Vagina (tissue), 2 donors: ENCODE results near the gene SIK2. TPM values are rescaled to one million over a fixed set of nuclear protein-coding genes. Genes with fewer than 3 reads are reported as not detected.

Source experiments
- DNase-seq, 2 donors: peaks; one replicate each; pipeline ENCODE4 v3.0.0-alpha.2; 2017; ENCODE audit errors: extremely low spot score in 2 of 2
- H3K27ac ChIP-seq: fragments of 200-600 bp; sonication (generic); one replicate; pipeline ENCODE4 v1.5.1; 2019
- H3K27me3 ChIP-seq: fragments of 200-600 bp; sonication (generic); one replicate; pipeline ENCODE4 v1.5.1; 2019
- H3K36me3 ChIP-seq, 2 donors: fragments of 200-600 bp; sonication (generic); one replicate each; pipeline ENCODE4 v1.5.1; 2017 to 2019
- H3K4me1 ChIP-seq: fragments of 200-600 bp; sonication (generic); one replicate; pipeline ENCODE4 v1.5.1; 2019
- H3K4me3 ChIP-seq, 2 donors: fragments of 200-600 bp; sonication (generic); 1 replicate in 1 of 2; 2 replicates in 1 of 2; pipeline ENCODE4 v1.5.1; 2016 to 2019
- H3K9me3 ChIP-seq: fragments of 200-600 bp; sonication (generic); one replicate; pipeline ENCODE4 v1.5.1; 2019
- POLR2A ChIP-seq, 2 donors: fragments of 450-650 bp; IDR thresholded peaks; one replicate each; pipeline ENCODE4 v1.6.1; 2017; ENCODE audit warnings: antibody characterized with exemption in 2 of 2, mild to moderate bottlenecking in 2 of 2, moderate library complexity in 2 of 2
- POLR2AphosphoS5 ChIP-seq, 2 donors: sonication (generic); formaldehyde crosslinking; IDR thresholded peaks; one replicate each; pipeline ENCODE4 v1.9.0; 2017; ENCODE audit warnings: antibody characterized with exemption in 2 of 2, mild to moderate bottlenecking in 2 of 2, low read depth in 1 of 2; ENCODE audit not compliant: insufficient read depth in 1 of 2
- intact Hi-C: fragments of 100-400 bp; cut with DNase I; formaldehyde crosslinking; loops from one replicate; pipeline ENCODE4 v1.15.1; 2023
- total RNA-seq: library from RNA; depleted of rRNA; stranded (reverse); fragments of >200 nt; gene quantifications from one replicate; pipeline ENCODE4 v1.2.3, GENCODE V29; 2016
- TF ChIP-seq, protein P1 (sequence below), 3 experiments: fragments of 450-650 bp in 2 of 3; fragments of 200-600 bp in 1 of 3; sonication (generic) in 1 of 3; IDR thresholded peaks; one replicate each; pipeline ENCODE4 v1.5.1; 2017 to 2019; ENCODE audit warnings: antibody characterized with exemption in 3 of 3, mild to moderate bottlenecking in 2 of 3, moderate library complexity in 2 of 3

SIK2 gene
- total RNA-seq, 1 donor from 2014 or later, result 16.7 TPM

DNA sequence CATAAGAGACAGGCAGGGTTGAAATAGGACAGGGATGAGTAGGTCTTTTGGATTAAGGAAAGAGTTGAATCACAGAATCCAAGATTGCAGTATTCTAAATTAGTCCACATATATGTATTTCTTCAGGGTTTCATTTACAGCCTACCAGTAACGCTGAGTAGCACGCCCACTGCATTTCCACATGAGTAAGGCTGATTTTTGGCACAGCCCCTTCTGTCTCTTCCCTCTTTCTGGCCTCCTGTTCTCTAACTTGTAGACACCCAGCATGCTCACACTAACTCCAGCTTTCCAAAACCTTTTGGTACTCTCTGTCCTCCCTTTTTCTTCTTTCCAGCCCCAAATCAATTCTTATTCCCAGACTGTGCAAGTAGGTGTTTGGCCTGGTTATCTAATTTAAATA lies 3.7 kb upstream of the SIK2 start:
- TF ChIP-seq POLR2AphosphoS5 (IDR thresholded peaks at IDR 0.05; ENCODE audit: insufficient read depth in 1 of 2, low read depth in 1 of 2) (no peak), POLR2A (IDR thresholded peaks at IDR 0.05) (no peak)
- TF ChIP-seq, protein P1, sequence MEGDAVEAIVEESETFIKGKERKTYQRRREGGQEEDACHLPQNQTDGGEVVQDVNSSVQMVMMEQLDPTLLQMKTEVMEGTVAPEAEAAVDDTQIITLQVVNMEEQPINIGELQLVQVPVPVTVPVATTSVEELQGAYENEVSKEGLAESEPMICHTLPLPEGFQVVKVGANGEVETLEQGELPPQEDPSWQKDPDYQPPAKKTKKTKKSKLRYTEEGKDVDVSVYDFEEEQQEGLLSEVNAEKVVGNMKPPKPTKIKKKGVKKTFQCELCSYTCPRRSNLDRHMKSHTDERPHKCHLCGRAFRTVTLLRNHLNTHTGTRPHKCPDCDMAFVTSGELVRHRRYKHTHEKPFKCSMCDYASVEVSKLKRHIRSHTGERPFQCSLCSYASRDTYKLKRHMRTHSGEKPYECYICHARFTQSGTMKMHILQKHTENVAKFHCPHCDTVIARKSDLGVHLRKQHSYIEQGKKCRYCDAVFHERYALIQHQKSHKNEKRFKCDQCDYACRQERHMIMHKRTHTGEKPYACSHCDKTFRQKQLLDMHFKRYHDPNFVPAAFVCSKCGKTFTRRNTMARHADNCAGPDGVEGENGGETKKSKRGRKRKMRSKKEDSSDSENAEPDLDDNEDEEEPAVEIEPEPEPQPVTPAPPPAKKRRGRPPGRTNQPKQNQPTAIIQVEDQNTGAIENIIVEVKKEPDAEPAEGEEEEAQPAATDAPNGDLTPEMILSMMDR (IDR thresholded peaks at IDR 0.05), result no peak
- Histone ChIP-seq H3K27ac (peak overlapping the region; percentile 5), H3K36me3 (no peaks in the 10 kb centered on the region), H3K4me3 (no peak overlapping the region), H3K4me1 (peaks cover 12% of the 10 kb centered on the region), H3K27me3 (no peaks in the 10 kb centered on the region), H3K9me3 (no peaks in the 10 kb centered on the region)
- intact Hi-C loops, result no loop called here
- no peak for DNase-seq

DNA sequence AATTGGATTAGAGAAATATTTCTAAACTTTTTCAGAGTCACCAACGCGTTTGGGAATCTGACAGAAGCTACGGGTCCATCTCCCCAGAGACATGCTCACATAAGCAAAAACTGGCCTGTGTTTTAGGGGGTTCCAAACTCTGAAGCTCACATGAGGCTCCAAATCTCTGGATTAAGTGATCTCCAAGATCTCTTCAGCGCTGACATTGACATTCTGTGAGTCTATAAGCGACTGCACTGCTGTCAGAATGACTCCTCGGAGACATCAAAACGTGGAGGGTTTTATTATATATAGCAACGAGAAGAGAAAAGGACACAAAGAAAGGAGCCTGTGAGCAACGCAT lies 642 bp upstream of the SIK2 start:
- peak overlapping the region; percentile 66 to 77 for H3K4me3 ChIP-seq
- no peaks in the 10 kb centered on the region for H3K36me3 ChIP-seq
- peak overlapping the region; percentile 94 for H3K27ac ChIP-seq
- no peaks in the 10 kb centered on the region for H3K9me3 ChIP-seq
- no peaks in the 10 kb centered on the region for H3K27me3 ChIP-seq
- H3K4me1 ChIP-seq, result peaks cover 29% of the 10 kb centered on the region
- no peak for DNase-seq
- TF ChIP-seq POLR2AphosphoS5 (IDR thresholded peaks at IDR 0.05; ENCODE audit: insufficient read depth in 1 of 2, low read depth in 1 of 2) (no peak), POLR2A (IDR thresholded peaks at IDR 0.05) (no peak)
- TF ChIP-seq, protein P1 (IDR thresholded peaks at IDR 0.05), result no peak
- intact Hi-C loops, result loop anchor here (5.0 kb wide), 1 partner anchor 241 kb away; no protein-coding TSS in a partner anchor

DNA sequence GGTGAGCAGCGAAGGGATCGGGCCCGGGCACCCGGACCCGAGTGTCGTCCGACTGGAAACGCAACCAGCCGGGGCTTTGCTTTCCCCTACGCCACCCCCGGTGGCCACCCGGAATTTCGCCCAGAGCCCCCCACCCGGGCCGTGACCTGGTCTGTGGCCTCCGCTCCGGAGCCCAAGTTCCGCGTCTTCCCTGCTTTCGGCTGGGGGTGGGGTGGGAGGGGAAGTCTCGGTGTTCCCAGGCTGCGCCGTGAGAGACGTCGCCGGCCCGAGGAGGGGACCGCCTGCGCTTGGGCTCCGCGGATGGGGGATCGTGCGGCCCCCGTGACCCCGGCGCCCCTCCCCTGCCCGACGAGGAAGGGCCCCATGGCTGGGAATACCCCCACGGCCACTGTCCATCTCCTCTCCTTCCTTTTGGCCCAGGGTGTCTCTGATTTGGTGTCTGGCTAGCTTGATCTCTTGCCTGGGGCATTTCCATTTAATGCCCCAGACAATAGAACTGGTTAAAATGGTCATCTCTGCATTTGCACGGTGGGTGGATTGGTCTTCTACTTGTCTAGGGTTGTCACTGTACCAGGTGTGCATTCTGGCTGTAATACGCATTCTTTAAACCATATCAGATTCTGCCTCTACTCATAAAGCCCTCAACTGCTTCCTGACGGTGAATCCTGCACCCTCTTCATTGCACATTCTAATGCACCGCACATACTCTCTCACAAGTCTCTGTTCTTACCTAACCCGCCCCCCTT lies 789 bp downstream of the SIK2 start:
- DNase-seq, result no peak
- H3K4me3 ChIP-seq, result peak overlapping the region; percentile 66 to 77
- TF ChIP-seq POLR2A (IDR thresholded peaks at IDR 0.05) (peak in 1 of 2 donors; percentile 10), POLR2AphosphoS5 (IDR thresholded peaks at IDR 0.05; ENCODE audit: insufficient read depth in 1 of 2, low read depth in 1 of 2) (peak in 1 of 2 donors; percentile 9)
- TF ChIP-seq, protein P1 (IDR thresholded peaks at IDR 0.05), result no peak
- H3K36me3 ChIP-seq, result no peaks in the 10 kb centered on the region
- peaks cover 33% of the 10 kb centered on the region for H3K4me1 ChIP-seq
- intact Hi-C loops, result loop anchor here (2.0 to 5.0 kb wide), 3 partner anchors 132 to 239 kb away; partner anchors contain the start of gene PPP2R1B
- H3K27me3 ChIP-seq, result no peaks in the 10 kb centered on the region
- H3K9me3 ChIP-seq, result no peaks in the 10 kb centered on the region
- peak overlapping the region; percentile 94 for H3K27ac ChIP-seq

DNA sequence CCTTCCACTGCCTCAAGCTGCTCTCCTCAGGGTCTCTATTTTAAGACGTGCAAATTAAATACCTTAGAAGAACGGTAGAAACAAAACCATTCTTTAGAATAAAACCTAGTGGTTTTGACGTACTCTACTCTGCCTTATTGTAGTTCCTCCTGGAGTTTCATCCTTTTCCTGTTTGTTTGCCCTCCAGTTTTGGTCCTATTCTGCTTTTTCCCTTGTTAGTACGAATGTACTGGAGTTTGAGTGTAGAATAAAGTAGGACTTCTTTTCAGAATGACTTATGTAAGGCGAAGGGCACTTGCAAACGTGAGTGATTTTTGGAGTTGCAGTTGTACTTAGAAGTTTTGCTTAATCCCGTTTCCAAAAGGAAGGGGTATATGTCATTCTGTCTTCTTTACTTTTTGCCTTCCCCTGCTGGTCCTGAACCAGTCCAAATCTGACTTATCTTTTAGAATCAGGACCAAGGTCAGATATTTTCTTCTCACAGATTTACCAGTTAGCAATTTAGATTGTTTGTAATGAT lies 1.4 kb downstream of the SIK2 start:
- intact Hi-C loops, result loop anchor here (2.0 to 5.0 kb wide), 3 partner anchors 131 to 239 kb away; partner anchors contain the start of gene PPP2R1B

More for the DNA sequence above, 1.4 kb downstream of the SIK2 start:
- Histone ChIP-seq H3K4me3 (peak overlapping the region; percentile 66 to 77), H3K27ac (peak overlapping the region; percentile 94), H3K36me3 (no peaks in the 10 kb centered on the region), H3K9me3 (no peaks in the 10 kb centered on the region), H3K4me1 (peaks cover 33% of the 10 kb centered on the region), H3K27me3 (no peaks in the 10 kb centered on the region)
- TF ChIP-seq POLR2A (IDR thresholded peaks at IDR 0.05) (no peak), POLR2AphosphoS5 (IDR thresholded peaks at IDR 0.05; ENCODE audit: insufficient read depth in 1 of 2, low read depth in 1 of 2) (no peak)
- TF ChIP-seq, protein P1 (IDR thresholded peaks at IDR 0.05), result no peak
- no peak for DNase-seq
